Measurements from ENCODE around the gene PLOD2. TPM values are rescaled to one million over a fixed set of nuclear protein-coding genes. Genes with fewer than 3 reads are reported as not detected.

PLOD2 gene
- polyA plus RNA-seq, 3 donors = 13.9 to 137 (median 29.7) TPM

- H3K27ac ChIP-seq (ENCODE audit: low read depth, low read length) = no peak overlapping the region
- 42 to 79% (median 56%) methylated on average over 1 of the region's 1 CpG for WGBS, 3 donors
Measured at GRCh38 chr3:146020969-146021368, 140.0 kb downstream of the PLOD2 start.

GRCh38 chr3:146019508-146019907 is 141.5 kb downstream of the PLOD2 start:
- 63 to 80% (median 75%) methylated on average over 4 of the region's 4 CpGs for WGBS, 3 donors
- H3K27ac ChIP-seq (ENCODE audit: low read depth, low read length) = no peak overlapping the region

Other genes starting within 250 kb of the PLOD2 start
- gene PLSCR4, start 89.9 kb upstream of the PLOD2 start, polyA plus RNA-seq = 10 to 100 TPM; 10.6 to 64.6 (median 37.8) TPM